Upper lobe of right lung (tissue), 1 donor: ENCODE results near the gene FUZ. TPM values are rescaled to one million over a fixed set of nuclear protein-coding genes. Genes with fewer than 3 reads are reported as not detected.

Experiments
- ATAC-seq: fragments of 200-7000 bp; cut with Tn5 transposase; one replicate; pipeline ENCODE4 v1.9.1; 2020; ENCODE audit warnings: mild to moderate bottlenecking, moderate library complexity
- DNase-seq: peaks from one replicate; pipeline ENCODE4 v3.0.0-alpha.2; 2020
- H3K27ac ChIP-seq: fragments of 200-600 bp; one replicate; pipeline ENCODE4 v1.8.0; 2022
- H3K27me3 ChIP-seq: fragments of 200-600 bp; one replicate; pipeline ENCODE4 v1.8.0; 2022; ENCODE audit warnings: mild to moderate bottlenecking
- H3K36me3 ChIP-seq: fragments of 200-600 bp; one replicate; pipeline ENCODE4 v1.8.0; 2022
- H3K4me1 ChIP-seq: fragments of 200-600 bp; one replicate; pipeline ENCODE4 v1.8.0; 2022
- H3K4me3 ChIP-seq: fragments of 200-600 bp; one replicate; pipeline ENCODE4 v1.8.0; 2022; ENCODE audit warnings: mild to moderate bottlenecking
- H3K9me3 ChIP-seq: fragments of 200-600 bp; one replicate; pipeline ENCODE4 v1.8.0; 2022
- CTCF ChIP-seq: fragments of 200-600 bp; IDR thresholded peaks from one replicate; pipeline ENCODE4 v1.8.0; 2022; ENCODE audit warnings: antibody characterized with exemption
- intact Hi-C: fragments of 100-400 bp; cut with DNase I; formaldehyde crosslinking; loops from one replicate; pipeline ENCODE4 v1.11.0; 2022
- total RNA-seq: library from RNA; stranded (reverse); fragmentation: NEBNext Ultra II Directional; extraction: Animal tissue kit (Norgen Biotek cat#: 25700); gene quantifications from one replicate; pipeline ENCODE4 v1.2.1, GENCODE V29; 2021
- donor health status: DM: no; HTN: yes; CAD: no; lungs with severe emphysema.

FUZ gene
- total RNA-seq, 1 donor from 2014 or later: 20.1 TPM

GRCh38 chr19:49843265-49843664 lies 30.2 kb upstream of the FUZ start:
- peaks cover 10% of the 10 kb centered on the region for H3K36me3 ChIP-seq
- H3K27ac ChIP-seq: no peak overlapping the region
- no peaks in the 10 kb centered on the region for H3K27me3 ChIP-seq
- H3K9me3 ChIP-seq: no peaks in the 10 kb centered on the region
- ATAC-seq (no peak), DNase-seq (no peak)
- peaks cover 3% of the 10 kb centered on the region for H3K4me1 ChIP-seq
- H3K4me3 ChIP-seq: no peak overlapping the region
- intact Hi-C loops: no loop called here
- no peak for TF ChIP-seq CTCF

GRCh38 chr19:49840736-49841249 lies 27.7 kb upstream of the FUZ start:
- no peak overlapping the region for H3K27ac ChIP-seq
- ATAC-seq (no peak), DNase-seq (no peak)
- no peak overlapping the region for H3K4me3 ChIP-seq
- H3K4me1 ChIP-seq: no peaks in the 10 kb centered on the region
- no peaks in the 10 kb centered on the region for H3K27me3 ChIP-seq
- no peak for TF ChIP-seq CTCF
- H3K9me3 ChIP-seq: no peaks in the 10 kb centered on the region
- intact Hi-C loops: no loop called here
- H3K36me3 ChIP-seq: peaks cover 24% of the 10 kb centered on the region

GRCh38 chr19:49840321-49840720 lies 27.2 kb upstream of the FUZ start:
- TF ChIP-seq CTCF: no peak
- no peak for ATAC-seq
- Histone ChIP-seq H3K4me1 (no peaks in the 10 kb centered on the region), H3K27me3 (no peaks in the 10 kb centered on the region), H3K4me3 (no peak overlapping the region), H3K27ac (no peak overlapping the region), H3K36me3 (peaks cover 29% of the 10 kb centered on the region), H3K9me3 (no peaks in the 10 kb centered on the region)
- no peak for DNase-seq
- intact Hi-C loops: no loop called here

GRCh38 chr19:49839713-49840112 lies 26.6 kb upstream of the FUZ start:
- DNase-seq (no peak), ATAC-seq (no peak)
- no peak for TF ChIP-seq CTCF
- intact Hi-C loops: no loop called here
- no peak overlapping the region for H3K27ac ChIP-seq
- H3K9me3 ChIP-seq: no peaks in the 10 kb centered on the region
- H3K36me3 ChIP-seq: peaks cover 35% of the 10 kb centered on the region
- H3K4me1 ChIP-seq: no peaks in the 10 kb centered on the region
- H3K27me3 ChIP-seq: no peaks in the 10 kb centered on the region
- H3K4me3 ChIP-seq: no peak overlapping the region

GRCh38 chr19:49838885-49839588 lies 25.9 kb upstream of the FUZ start:
- Histone ChIP-seq H3K4me3 (no peak overlapping the region), H3K36me3 (peaks cover 41% of the 10 kb centered on the region), H3K27me3 (no peaks in the 10 kb centered on the region), H3K27ac (no peak overlapping the region), H3K9me3 (no peaks in the 10 kb centered on the region), H3K4me1 (no peaks in the 10 kb centered on the region)
- TF ChIP-seq CTCF: no peak
- ATAC-seq: no peak
- intact Hi-C loops: no loop called here
- DNase-seq: no peak

GRCh38 chr19:49837425-49837824 lies 24.3 kb upstream of the FUZ start:
- no peak for TF ChIP-seq CTCF
- Histone ChIP-seq H3K4me1 (no peaks in the 10 kb centered on the region), H3K36me3 (peaks cover 58% of the 10 kb centered on the region), H3K9me3 (no peaks in the 10 kb centered on the region), H3K27me3 (no peaks in the 10 kb centered on the region), H3K4me3 (no peak overlapping the region), H3K27ac (no peak overlapping the region)
- intact Hi-C loops: no loop called here
- ATAC-seq: no peak
- no peak for DNase-seq
